ENCODE results near the gene PRDM12.

PRDM12 gene

GRCh38 chr9:130664251-130665028, at the start of gene PRDM12:
PRDM12 (plus strand) TSS chr9:130664594; CDS start chr9:130664654, 60 bp downstream.
- DNase-seq, result no peak

GRCh38 chr9:130616451-130616850, 47.9 kb upstream of the PRDM12 start:
- no peak for DNase-seq

DNA sequence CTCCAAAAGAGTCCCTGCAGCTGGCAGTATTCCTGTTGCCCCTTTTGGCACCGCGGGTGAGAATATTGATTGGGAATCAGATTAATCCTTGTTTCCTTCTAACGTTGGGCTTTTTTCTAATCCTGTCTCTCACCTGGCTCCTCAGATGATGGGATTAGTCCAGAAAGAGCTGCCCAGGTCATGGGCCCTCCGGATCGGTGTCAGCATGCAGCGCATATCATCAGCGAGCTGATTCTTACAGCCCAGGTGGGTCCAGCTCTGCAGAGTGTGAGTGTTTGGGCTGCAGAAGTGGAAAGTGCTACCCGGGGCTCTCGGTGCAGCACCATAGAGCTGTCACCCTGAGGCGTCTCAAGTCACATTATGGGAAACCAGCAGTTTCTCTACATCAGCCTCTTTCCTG, 40.9 kb upstream of the PRDM12 start:
- no peak for DNase-seq

DNA sequence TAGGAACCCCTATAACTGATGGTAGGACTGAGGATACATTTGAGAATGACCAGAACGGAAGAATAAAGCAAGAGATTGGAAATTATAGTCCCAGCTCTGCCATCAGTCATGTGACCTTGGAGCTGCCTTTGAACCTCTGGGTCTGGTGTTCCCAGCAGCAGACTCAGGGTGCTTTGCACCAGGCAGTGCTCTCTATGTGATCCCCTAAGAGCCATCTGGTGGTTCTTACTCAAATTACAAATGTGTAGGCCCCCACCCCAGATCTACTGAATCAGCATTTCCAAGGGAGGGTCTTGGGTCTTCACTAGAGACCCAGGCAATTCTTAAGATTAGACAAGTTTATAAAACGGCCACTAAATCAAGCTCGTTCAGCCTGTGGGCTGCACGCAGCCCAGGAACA, 40.2 kb upstream of the PRDM12 start:
- DNase-seq, result no peak

GRCh38 chr9:130626249-130626996, 38.0 kb upstream of the PRDM12 start:
- DNase-seq, result no peak

GRCh38 chr9:130627051-130627450, 37.3 kb upstream of the PRDM12 start:
- no peak for DNase-seq

DNA sequence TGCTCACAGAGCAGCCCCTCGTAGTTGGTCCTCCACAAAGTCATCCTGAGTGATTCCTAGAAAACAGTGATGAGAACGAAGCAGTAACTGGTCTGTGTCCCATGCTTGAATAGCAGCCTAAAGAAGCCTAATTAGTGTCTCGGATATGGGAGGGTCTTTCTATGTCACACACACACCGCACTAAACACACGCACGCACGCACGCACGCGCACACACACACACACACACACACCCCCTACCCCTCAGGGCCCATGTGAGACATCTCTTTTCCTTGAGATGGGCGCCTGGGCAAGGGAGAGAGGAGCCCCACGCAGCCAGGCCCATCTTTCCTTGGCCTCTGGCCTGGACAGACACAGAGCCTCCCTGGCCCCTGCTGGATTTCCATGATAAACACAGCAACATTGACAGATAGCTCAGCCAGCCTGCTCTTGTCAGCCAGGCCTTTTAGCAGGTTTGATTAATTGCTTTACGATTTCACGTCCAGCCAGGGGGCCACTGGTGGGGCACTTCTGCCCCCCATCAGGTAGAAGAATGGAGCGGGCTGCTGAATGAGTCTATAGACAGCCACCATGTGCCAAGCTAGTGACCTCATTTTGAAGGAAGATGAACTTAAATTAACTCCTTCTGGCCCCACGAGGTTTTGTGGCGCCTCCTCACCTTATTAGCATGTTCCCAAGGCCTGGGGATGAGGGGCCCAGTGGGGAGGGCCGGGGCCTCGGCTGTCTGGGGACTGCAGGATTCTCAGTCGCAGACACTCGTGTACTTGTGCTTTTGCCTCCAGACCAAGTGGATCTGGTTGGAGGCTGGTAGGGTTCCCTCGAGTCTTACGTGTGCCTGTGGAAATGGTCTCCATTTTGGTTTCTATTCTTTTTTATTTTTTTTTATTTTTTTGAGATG, 36.2 kb upstream of the PRDM12 start:
- no peak for DNase-seq

DNA sequence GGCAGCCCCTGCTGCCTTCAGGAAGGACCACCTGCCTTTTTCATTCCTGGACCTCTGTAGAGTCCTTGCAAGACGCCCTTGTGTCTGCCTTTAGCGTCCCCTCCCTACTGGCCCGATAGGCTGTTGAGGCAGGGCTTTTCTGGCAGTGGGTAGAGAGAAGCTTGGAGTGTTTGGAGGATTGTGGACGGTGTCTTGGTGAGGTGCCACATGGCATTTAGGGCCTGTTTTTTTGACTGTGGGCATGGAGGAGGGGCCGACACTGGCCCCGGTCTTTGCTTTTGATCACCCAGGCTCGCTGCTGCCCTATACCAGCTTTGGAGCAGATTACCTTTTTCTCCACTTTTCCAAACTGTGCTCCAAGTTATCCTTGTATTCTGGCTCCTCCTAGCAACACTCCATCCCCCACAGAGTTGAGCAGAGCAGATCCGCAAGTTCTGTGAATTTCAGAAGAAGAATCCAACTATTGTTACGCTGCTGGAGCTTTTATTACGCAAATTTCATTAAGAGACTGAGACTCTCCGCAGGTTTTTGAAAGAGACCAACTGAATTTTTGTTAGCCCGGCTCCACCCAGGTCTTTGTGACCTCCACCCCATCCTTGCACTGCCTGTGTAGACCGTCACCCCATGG, 34.8 kb upstream of the PRDM12 start:
- DNase-seq, result no peak

DNA sequence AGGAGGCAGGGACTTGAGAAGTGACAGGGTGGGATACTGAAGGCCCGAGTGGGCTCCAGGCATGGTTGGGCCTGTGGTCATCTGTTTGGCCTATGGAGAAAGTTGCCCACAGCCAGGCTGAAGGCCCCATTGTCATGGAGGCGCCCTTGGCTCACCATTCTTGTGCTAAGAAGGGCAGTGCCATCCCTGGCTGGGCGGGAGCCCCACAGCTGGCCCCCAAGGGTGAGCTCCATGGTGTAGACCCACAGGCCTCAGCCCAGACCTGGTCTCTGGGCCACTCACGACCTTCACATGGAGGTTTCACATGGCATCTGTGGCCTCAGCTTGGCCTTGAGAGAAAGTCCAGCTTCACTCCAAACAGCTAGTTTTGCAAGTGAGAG, 34.3 kb upstream of the PRDM12 start:
- no peak for DNase-seq

DNA sequence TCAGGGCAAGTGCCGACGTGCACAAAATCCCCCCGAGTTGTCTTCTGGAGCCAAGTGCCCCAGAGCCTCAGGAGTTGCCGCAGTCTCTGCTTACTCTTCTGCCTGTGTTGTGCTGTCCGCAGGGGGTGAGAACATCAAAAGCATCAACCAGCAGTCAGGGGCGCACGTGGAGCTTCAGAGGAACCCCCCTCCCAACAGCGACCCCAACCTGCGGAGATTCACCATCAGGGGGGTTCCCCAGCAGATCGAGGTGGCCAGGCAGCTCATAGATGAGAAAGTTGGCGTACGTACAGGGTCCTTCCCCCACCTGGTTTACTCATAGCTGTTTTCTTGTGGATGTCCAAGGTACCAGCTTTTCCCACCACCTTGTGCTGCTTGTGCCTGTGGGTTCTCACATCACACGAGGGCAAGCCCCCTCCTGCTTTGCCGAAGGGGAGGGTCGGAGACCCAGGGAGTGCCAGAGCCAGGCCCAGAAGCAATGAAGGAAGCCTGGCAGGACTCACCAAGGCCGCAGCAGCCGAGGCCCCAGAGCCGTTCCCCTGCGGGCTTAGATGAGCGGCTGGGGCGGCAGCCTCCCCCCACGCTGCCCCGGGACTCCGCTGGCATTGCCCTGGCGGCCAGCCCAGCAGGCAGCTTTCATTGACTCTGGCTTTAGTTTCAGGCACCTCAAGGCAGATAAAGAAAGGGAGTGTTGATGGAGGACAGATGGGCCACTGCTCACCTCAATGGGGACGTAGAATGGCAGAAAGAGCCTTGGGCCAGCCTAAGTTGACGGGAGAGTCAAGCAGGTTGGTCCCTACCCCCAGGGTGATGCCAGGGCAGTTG, 33.7 kb upstream of the PRDM12 start:
- DNase-seq, result no peak

DNA sequence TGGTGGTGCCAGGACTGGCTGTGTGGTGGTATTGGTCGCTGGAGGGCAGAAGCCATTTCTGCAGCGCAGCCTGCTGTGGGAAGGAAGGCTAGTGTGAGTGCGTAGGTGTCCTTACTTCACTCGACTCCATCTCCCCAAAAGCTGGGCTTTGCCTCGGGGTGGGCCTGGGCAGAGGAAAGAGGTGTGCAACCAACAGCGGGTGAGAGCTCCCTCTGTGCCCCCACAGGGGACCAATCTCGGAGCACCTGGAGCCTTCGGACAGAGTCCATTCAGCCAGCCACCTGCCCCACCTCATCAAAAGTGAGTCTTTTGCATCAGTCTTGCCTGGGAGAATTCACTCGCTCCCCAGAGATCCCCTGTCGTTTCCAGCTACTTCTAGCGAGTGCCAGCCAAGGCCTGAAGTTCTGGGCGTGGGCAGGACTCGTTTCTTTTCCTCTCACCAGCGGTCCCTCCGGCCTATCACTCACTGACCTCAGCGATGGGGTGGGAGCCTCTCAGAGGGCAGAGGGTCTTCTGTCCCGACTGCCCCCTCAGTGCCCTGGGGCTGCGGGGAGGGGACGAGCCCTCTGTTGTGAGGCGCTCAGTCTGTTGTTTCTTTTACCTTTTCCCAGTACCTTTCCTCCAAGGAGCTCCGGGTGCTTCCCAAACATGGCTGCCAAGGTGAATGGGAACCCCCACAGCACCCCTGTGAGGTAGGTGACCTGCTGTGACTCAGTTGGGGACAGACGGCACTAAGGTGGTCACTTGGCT, 32.9 kb upstream of the PRDM12 start:
- no peak for DNase-seq

- DNase-seq, result no peak
These were observed 32.2 kb upstream of the PRDM12 start for GRCh38 chr9:130632081-130632710.

DNA sequence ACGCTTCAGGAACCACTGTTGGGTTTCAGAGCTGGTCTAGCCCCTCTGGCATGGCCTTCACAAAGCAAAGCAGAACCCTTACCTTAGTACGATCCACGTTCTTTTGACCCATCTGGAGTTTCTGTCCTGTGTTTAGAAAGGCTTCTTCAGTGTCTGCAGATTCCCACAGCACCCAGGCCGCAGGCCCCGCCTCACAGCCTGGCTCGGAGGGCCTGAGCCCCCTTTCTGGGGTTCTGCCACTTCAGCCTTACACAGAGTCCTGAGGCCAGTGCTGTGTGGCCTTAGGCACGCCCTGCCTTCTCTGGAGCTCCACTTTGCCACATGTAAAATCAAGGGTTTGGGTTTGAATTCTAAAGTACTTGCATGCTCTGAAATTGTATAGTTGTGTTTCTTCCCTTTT, 31.6 kb upstream of the PRDM12 start:
- DNase-seq, result no peak

- DNase-seq, result no peak
These were observed 30.8 kb upstream of the PRDM12 start for GRCh38 chr9:130633336-130634190.

GRCh38 chr9:130634191-130634768, 30.1 kb upstream of the PRDM12 start:
- DNase-seq, result no peak

GRCh38 chr9:130634801-130635200, 29.6 kb upstream of the PRDM12 start:
- no peak for DNase-seq

GRCh38 chr9:130635306-130635705, 29.1 kb upstream of the PRDM12 start:
- DNase-seq, result no peak

- DNase-seq, result no peak
These were observed 28.4 kb upstream of the PRDM12 start for GRCh38 chr9:130635721-130636647.
